Bronchial epithelial cell (primary cell): ENCODE measurements around the gene KRT80. TPM values are rescaled to one million over a fixed set of nuclear protein-coding genes. Genes with fewer than 3 reads are reported as not detected.

Experiments
- DNase-seq: peaks from one replicate; pipeline ENCODE4 v3.0.0-alpha.2; 2010; ENCODE audit warnings: low read depth
- FAIRE-seq: peaks from 2 replicates; lab custom pipeline; 2011; peaks lifted over from hg19 to GRCh38; lab: Jason Lieb, UNC
- H3K27me3 ChIP-seq: 2 replicates; pipeline ENCODE4 v1.5.1; 2011; ENCODE audit warnings: low read length; ENCODE audit not compliant: control insufficient read depth, insufficient read depth
- H3K36me3 ChIP-seq: 2 replicates; pipeline ENCODE4 v1.5.1; 2011; ENCODE audit warnings: low read length; ENCODE audit not compliant: control insufficient read depth, insufficient read depth
- H3K4me3 ChIP-seq: 2 replicates; pipeline ENCODE4 v1.5.1; 2011; ENCODE audit warnings: mild to moderate bottlenecking, low read depth, low read length, control low read depth
- total RNA-seq: library from RNA; depleted of rRNA; stranded (reverse); fragments of >200 nt; gene quantifications from 2 replicates; pipeline ENCODE4 v1.2.1, GENCODE V29; 2014
- TF ChIP-seq, protein P1 (sequence below): IDR thresholded peaks from 2 replicates; pipeline ENCODE4 v1.5.1; 2011; ENCODE audit warnings: mild to moderate bottlenecking, moderate library complexity, low read length, control low read depth, inconsistent platforms; ENCODE audit not compliant: insufficient read depth, severe bottlenecking

KRT80 gene
- total RNA-seq, 1 donor from 2014 or later: 14.7 TPM

- FAIRE-seq (peak; percentile 100), DNase-seq (peak; percentile 79)
- Histone ChIP-seq H3K4me3 (no peak overlapping the region), H3K36me3 (no peaks in the 10 kb centered on the region), H3K27me3 (no peaks in the 10 kb centered on the region)
- TF ChIP-seq, protein P1, sequence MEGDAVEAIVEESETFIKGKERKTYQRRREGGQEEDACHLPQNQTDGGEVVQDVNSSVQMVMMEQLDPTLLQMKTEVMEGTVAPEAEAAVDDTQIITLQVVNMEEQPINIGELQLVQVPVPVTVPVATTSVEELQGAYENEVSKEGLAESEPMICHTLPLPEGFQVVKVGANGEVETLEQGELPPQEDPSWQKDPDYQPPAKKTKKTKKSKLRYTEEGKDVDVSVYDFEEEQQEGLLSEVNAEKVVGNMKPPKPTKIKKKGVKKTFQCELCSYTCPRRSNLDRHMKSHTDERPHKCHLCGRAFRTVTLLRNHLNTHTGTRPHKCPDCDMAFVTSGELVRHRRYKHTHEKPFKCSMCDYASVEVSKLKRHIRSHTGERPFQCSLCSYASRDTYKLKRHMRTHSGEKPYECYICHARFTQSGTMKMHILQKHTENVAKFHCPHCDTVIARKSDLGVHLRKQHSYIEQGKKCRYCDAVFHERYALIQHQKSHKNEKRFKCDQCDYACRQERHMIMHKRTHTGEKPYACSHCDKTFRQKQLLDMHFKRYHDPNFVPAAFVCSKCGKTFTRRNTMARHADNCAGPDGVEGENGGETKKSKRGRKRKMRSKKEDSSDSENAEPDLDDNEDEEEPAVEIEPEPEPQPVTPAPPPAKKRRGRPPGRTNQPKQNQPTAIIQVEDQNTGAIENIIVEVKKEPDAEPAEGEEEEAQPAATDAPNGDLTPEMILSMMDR: no peak
Measured at GRCh38 chr12:52203079-52203921, 11.5 kb upstream of the KRT80 start.

DNA sequence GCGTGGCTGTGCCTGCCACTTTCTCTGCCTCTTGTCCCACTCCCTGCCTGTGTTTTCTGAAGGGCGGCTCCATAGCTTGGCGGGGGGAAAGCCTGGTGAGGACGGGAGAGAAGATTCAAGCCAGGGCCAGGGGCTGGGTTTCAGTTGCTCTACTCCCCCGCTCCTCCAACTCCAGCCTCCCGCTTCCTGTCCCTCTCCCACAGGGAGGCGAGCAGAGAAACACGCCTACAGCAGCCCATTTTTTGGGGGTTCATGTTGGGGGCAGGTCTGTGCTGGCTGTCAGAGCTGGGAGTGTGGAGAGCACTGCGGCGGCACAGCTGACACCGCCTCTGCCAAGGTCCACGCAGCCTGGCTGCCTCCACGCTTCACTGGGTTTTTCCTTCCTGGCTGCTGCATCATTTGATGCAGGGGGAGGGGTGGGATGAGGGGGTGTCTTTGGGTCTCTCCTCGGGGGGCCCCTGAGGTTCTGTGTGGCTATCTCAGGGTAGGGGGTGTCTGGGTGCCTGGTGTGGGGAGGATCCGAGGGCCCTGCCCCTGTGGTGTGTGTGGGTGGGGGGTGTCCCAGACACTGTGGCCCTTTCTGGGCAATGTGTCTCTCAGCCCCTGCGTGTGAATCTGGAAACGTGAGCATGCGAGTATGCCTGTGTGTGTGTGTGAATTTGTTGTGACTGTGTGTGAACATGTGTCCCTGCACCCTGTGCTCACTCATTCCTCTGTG lies 10.7 kb upstream of the KRT80 start:
- Histone ChIP-seq H3K36me3 (no peaks in the 10 kb centered on the region), H3K4me3 (no peak overlapping the region), H3K27me3 (no peaks in the 10 kb centered on the region)
- TF ChIP-seq, protein P1: no peak
- FAIRE-seq: no peak
- no peak for DNase-seq

- FAIRE-seq (no peak), DNase-seq (no peak)
Measured at GRCh38 chr12:52201451-52201839, 9.6 kb upstream of the KRT80 start.

DNA sequence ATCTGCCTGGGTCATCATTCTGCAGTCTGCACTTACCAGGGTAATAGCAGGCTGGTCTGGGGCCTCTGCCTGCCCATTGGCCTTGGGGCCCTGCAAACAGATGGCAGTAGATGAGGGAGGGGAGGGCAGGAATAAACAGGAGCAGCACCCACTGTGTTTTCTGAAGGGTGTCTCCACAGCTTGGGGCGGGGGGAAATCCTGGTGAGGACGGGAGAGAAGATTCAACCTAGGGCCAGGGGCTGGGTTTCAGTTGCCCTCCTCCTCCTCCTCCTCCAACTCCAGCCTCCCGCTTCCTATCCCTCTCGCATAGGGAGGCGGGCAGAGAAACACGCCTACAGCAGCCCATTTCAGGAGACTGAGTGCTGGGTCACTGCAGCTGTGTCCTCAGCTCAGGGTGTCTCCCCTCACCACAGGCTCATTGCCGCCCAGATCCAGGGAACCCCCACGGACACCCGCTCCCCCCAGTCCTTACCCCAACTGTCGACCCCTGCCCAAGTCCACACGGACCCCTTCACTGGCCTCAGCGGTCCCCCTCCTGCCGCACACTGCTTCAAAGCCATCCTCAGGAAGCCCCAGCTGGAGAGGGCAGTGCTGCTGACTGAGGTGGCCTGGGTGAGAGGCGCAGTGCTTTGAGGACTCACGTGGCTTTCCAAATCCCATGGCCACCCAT lies 9.1 kb upstream of the KRT80 start:
- Histone ChIP-seq H3K27me3 (no peaks in the 10 kb centered on the region), H3K36me3 (no peaks in the 10 kb centered on the region), H3K4me3 (no peak overlapping the region)
- FAIRE-seq (no peak), DNase-seq (no peak)
- TF ChIP-seq, protein P1: no peak

More at GRCh38 chr12:52201451-52201839, 9.6 kb upstream of the KRT80 start:
- no peaks in the 10 kb centered on the region for H3K36me3 ChIP-seq
- TF ChIP-seq, protein P1: no peak
- H3K27me3 ChIP-seq: no peaks in the 10 kb centered on the region
- H3K4me3 ChIP-seq: no peak overlapping the region

DNA sequence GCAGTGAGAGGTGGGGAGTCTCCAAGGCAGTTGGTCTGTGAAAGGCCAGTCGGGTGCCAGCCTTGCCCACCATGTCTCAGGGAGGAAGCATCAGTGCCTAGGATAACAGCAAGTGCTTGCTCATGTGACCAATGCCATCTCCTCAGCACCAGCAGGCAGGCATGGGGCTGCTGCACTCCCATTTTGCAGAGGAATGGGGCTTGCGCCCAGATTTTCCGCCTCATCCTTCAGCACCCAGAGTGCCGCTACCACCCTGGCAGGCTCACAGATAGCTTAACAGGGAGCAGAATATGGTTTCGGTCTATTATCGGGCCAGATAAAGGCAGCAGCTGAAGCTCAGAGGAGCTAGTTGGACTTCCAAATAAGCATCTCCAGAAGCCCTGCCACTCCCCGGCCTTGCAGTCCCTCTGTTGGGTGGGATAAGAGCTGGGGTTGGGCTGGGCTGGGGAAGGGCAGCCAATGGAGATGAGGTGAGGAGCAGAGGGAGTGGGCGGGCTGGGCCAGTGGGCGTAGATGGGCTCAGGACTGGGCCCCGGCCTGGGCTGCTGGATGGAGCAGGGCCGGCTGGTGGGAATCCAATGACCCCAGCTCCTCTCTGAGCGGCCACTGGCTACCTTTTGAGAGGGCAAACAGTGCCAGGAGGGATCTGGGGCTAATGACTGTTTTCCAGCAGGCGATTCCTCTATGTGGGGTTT lies 8.4 kb upstream of the KRT80 start:
- DNase-seq (no peak), FAIRE-seq (peak; percentile 86)
- Histone ChIP-seq H3K4me3 (no peak overlapping the region), H3K36me3 (no peaks in the 10 kb centered on the region), H3K27me3 (no peaks in the 10 kb centered on the region)
- TF ChIP-seq, protein P1: no peak
